Common myeloid progenitor, CD34-positive (primary cell): ENCODE results near the gene KBTBD8.

Experiments
- CTCF ChIA-PET: fragments of 350-600 bp; sonication (Branson Sonifier 250); formaldehyde crosslinking; loops from one replicate; lab custom pipeline; 2021; ENCODE audit warnings: antibody characterized with exemption; lab: Charles Lee
- POLR2A ChIA-PET: fragments of 350-600 bp; sonication (Branson Sonifier 250); formaldehyde crosslinking; loops from one replicate; lab custom pipeline; 2021; ENCODE audit warnings: antibody characterized with exemption; lab: Charles Lee
- DNase-seq, 3 donors: peaks; one replicate each; pipeline versions ENCODE4 v3.0.0 to v3.0.0-alpha.2; 2013
- H3K27ac ChIP-seq, 2 experiments: 1 replicate in 1 of 2; 2 replicates in 1 of 2; pipeline ENCODE4 v1.7.0; 2013; ENCODE audit warnings: inconsistent platforms in 2 of 2, low read length in 2 of 2, mild to moderate bottlenecking in 2 of 2, low read depth in 1 of 2, moderate library complexity in 1 of 2; ENCODE audit not compliant: severe bottlenecking in 2 of 2, insufficient read depth in 1 of 2, poor library complexity in 1 of 2
- H3K27me3 ChIP-seq, 5 experiments: replicated peaks in 2 of 5; 1 replicate in 3 of 5; 2 replicates in 2 of 5; pipeline versions ENCODE4 v1.6.1 to v1.7.0; 2013; ENCODE audit warnings: low read length in 4 of 5, mild to moderate bottlenecking in 2 of 5, moderate library complexity in 2 of 5, inconsistent platforms in 1 of 5; ENCODE audit not compliant: insufficient read depth in 5 of 5, control insufficient read depth in 4 of 5
- H3K36me3 ChIP-seq, 4 experiments: 1 replicate in 2 of 4; 2 replicates in 2 of 4; pipeline versions ENCODE4 v1.6.1 to v1.7.0; 2013; ENCODE audit warnings: low read length in 3 of 4, control low read depth in 1 of 4, mild to moderate bottlenecking in 1 of 4; ENCODE audit not compliant: control insufficient read depth in 4 of 4, insufficient read depth in 4 of 4
- H3K4me1 ChIP-seq, 4 experiments: 1 replicate in 3 of 4; 2 replicates in 1 of 4; pipeline versions ENCODE4 v1.6.1 to v1.7.1; 2013; ENCODE audit warnings: low read length in 3 of 4, mild to moderate bottlenecking in 3 of 4, control low read depth in 1 of 4, inconsistent platforms in 1 of 4, moderate library complexity in 1 of 4; ENCODE audit not compliant: control insufficient read depth in 4 of 4, insufficient read depth in 4 of 4; ENCODE audit errors: control extremely low read depth in 1 of 4
- H3K4me3 ChIP-seq, 7 experiments: 1 replicate in 4 of 7; 2 replicates in 3 of 7; pipeline versions ENCODE4 v1.5.1 to v1.7.0; 2013; ENCODE audit warnings: mild to moderate bottlenecking in 7 of 7, low read length in 6 of 7, moderate library complexity in 6 of 7, inconsistent platforms in 2 of 7, low read depth in 2 of 7, control low read depth in 1 of 7; ENCODE audit not compliant: insufficient read depth in 4 of 7, control insufficient read depth in 1 of 7; ENCODE audit errors: extremely low read depth in 1 of 7
- H3K9me3 ChIP-seq, 5 experiments: 1 replicate in 4 of 5; 2 replicates in 1 of 5; pipeline versions ENCODE4 v1.6.1 to v1.7.1; 2013; ENCODE audit warnings: low read length in 4 of 5, mild to moderate bottlenecking in 2 of 5, inconsistent platforms in 1 of 5, low read depth in 1 of 5, moderate library complexity in 1 of 5; ENCODE audit not compliant: control insufficient read depth in 4 of 5, insufficient read depth in 2 of 5; ENCODE audit errors: control extremely low read depth in 1 of 5
- WGBS: methylation state at CpG from one replicate; pipeline ENCODE4 v1.1.5; 2013; ENCODE audit not compliant: insufficient coverage; 5-methylcytosine and 5-hydroxymethylcytosine counted together

The KBTBD8 gene

DNA sequence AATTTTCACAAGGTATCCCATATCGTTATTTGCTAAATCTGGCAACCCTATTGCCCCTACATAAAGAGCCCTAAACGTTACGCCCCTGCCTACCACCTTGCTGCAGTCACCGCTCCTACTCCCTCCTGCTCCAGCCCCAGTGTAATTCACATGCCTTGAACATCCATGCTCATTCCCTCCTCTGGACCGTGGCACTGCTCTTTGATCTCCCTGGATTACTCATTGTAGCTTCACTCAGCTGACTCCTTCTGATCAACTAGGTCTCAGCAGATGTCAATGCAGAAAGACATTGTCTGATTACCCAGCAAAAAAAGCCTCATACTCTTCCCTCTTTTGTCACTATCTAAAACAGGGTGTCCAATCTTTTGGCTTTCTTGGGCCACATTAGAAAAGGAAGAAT lies 40.7 kb upstream of the KBTBD8 start:
- Histone ChIP-seq H3K27me3 (peaks cover 0 to 3% (median 0%) of the 10 kb centered on the region in 5 experiments), H3K4me1 (no peaks in the 10 kb centered on the region), H3K4me3 (no peak overlapping the region), H3K27ac (no peak overlapping the region), H3K9me3 (no peaks in the 10 kb centered on the region), H3K36me3 (no peaks in the 10 kb centered on the region)
- WGBS, result 91% methylated on average over 5 of the region's 5 CpGs
- ChIA-PET CTCF (no interaction called here), POLR2A (no interaction called here)
- DNase-seq, result no peak

DNA sequence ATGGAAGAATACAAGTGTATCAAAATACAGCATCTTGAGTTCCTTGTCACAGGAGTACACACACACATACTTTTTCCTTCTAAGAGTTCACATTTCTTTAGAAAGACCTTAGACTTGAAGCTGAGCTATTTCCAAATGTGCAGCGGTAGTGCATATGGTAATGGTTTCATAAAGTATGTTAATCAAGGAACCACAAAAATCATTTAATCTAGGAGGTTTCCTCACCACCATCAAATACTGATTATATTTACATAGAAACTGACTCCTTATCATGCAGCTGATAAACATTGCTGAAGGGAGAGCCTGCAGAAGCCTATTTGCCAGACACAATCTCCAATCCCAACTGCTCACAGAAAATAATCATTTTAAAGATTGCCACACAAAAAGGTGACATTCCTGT lies 40.0 kb upstream of the KBTBD8 start:
- no CpG with 5 or more reads among the region's 1 CpG for WGBS
- ChIA-PET CTCF (no interaction called here), POLR2A (no interaction called here)
- Histone ChIP-seq H3K36me3 (no peaks in the 10 kb centered on the region), H3K4me1 (no peaks in the 10 kb centered on the region), H3K4me3 (no peak overlapping the region), H3K27ac (no peak overlapping the region), H3K27me3 (peaks cover 0 to 5% (median 0%) of the 10 kb centered on the region in 5 experiments), H3K9me3 (no peaks in the 10 kb centered on the region)
- no peak for DNase-seq

GRCh38 chr3:66962664-66963063 lies 35.4 kb upstream of the KBTBD8 start:
- DNase-seq, result no peak
- WGBS, result 100% methylated on average over 2 of the region's 3 CpGs
- Histone ChIP-seq H3K36me3 (no peaks in the 10 kb centered on the region), H3K4me3 (no peak overlapping the region), H3K4me1 (no peaks in the 10 kb centered on the region), H3K27me3 (peaks cover 0 to 4% (median 0%) of the 10 kb centered on the region in 5 experiments), H3K27ac (no peak overlapping the region), H3K9me3 (no peaks in the 10 kb centered on the region)
- CTCF ChIA-PET, result no interaction called here
- POLR2A ChIA-PET, result no interaction called here

DNA sequence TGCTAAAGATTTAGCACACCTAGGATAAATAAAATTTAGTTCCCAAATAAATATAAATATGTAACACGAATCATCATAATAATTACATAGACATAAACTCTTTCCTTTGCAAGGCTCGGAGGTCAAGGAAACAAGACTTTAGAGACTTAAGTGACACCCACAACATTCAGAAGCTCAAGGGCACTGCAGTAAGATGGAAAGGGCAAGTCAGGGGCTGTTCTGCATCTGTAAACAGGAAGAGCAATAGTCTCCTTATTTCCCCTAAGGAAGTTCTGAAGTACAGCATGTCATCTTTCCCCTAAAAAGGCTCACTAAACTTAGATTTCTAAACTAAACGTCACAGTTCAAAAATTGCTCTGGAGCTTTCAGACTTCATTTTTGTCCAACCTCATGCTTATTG lies 26.9 kb upstream of the KBTBD8 start:
- peak in 1 of 3 donors; percentile 1 for DNase-seq
- no peaks in the 10 kb centered on the region for H3K36me3 ChIP-seq
- 100% methylated on average over 1 of the region's 3 CpGs for WGBS
- H3K9me3 ChIP-seq, result no peaks in the 10 kb centered on the region
- CTCF ChIA-PET, result interaction anchor here (0.7 to 5.6 kb wide), 11 partner anchors 18 to 1922 kb away, joined by 3 to 44 read pairs (median 10); no protein-coding TSS in a partner anchor
- POLR2A ChIA-PET, result no interaction called here
- peaks cover 3 to 12% (median 6%) of the 10 kb centered on the region in 4 experiments for H3K4me1 ChIP-seq
- no peak overlapping the region for H3K27ac ChIP-seq
- peaks cover 0 to 2% (median 0%) of the 10 kb centered on the region in 5 experiments for H3K27me3 ChIP-seq
- peak overlapping the region in 1 of 7 experiments; percentile 78 for H3K4me3 ChIP-seq

DNA sequence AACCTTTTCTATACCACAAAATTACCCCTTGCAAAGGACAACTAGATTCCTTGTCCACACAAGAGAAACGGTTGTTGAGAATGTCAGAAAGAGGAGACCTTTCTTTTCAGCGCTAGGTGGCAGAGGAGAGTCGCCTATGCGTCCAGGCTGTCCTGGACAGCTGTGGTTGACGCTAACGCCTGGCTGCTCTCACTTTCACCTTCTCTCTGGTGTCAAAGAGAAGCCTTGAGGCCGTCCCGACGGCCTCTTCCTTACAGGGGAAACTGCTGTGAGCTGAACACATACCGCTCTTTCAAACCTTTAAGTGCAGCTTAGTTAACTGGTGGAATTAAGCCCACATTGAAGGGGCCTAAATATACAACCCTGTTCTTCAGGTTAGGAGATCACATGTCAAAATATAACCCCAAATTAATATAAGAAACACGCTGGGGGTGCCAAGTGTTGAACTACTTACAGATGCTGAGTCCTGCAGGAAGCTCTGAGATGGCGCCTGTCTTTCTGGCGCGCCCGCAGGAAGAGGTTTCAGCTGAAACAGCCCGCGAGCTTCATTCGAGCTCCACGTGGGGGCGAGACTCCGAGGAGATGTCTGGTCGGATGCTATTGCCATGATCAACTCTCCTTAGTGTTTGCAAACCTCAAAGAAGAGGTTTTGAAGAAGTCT lies 26.1 kb upstream of the KBTBD8 start:
- H3K4me1 ChIP-seq, result peaks cover 3 to 12% (median 6%) of the 10 kb centered on the region in 4 experiments
- CTCF ChIA-PET, result interaction anchor here (0.6 to 5.6 kb wide), 19 partner anchors 9 to 1922 kb away, joined by 3 to 44 read pairs (median 4); partner anchors contain the start of gene KBTBD8
- POLR2A ChIA-PET, result interaction anchor here (0.8 kb wide), 1 partner anchor 10 kb away, joined by 4 read pairs; no protein-coding TSS in a partner anchor
- H3K36me3 ChIP-seq, result no peaks in the 10 kb centered on the region
- peak overlapping the region; percentile 26 to 78 (median 60) for H3K4me3 ChIP-seq
- H3K9me3 ChIP-seq, result no peaks in the 10 kb centered on the region
- peaks cover 0 to 2% (median 0%) of the 10 kb centered on the region in 5 experiments for H3K27me3 ChIP-seq
- peak overlapping the region in 1 of 2 experiments; percentile 19 for H3K27ac ChIP-seq
- 4% methylated on average over 22 of the region's 22 CpGs for WGBS
- DNase-seq, result peak; percentile 63 to 82 (median 79)

- Histone ChIP-seq H3K4me3 (no peak overlapping the region), H3K36me3 (no peaks in the 10 kb centered on the region), H3K4me1 (no peaks in the 10 kb centered on the region), H3K27me3 (peaks cover 0 to 2% (median 0%) of the 10 kb centered on the region in 5 experiments), H3K9me3 (no peaks in the 10 kb centered on the region), H3K27ac (no peak overlapping the region)
- ChIA-PET POLR2A (no interaction called here), CTCF (interaction anchor here (0.7 to 1.2 kb wide), 3 partner anchors 9 to 16 kb away, joined by 3 to 4 read pairs (median 3); no protein-coding TSS in a partner anchor)
- DNase-seq, result no peak
- WGBS, result 100% methylated on average over 1 of the region's 1 CpG
These were observed 17.3 kb upstream of the KBTBD8 start for GRCh38 chr3:66980791-66981190.

DNA sequence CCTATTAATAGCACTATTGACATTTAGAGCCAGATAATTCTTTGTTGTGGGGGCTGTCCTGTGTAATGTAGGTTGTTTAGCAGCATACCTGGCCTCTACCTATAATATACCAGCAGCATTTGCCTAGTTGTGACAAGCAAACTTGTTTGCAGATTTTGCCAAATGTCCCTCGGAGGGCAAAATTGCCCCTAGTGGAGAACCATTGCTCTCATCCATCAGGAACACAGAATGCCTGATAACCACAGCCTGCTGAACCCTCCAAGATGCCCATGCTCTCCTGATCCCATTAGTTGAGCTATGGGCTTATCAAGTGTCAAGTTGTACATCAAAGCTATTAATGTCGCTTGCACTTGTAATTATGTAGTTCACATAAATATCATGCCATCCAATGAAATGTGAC lies 15.0 kb upstream of the KBTBD8 start:
- 80% methylated on average over 1 of the region's 2 CpGs for WGBS
- Histone ChIP-seq H3K9me3 (no peaks in the 10 kb centered on the region), H3K4me1 (no peaks in the 10 kb centered on the region), H3K4me3 (no peak overlapping the region), H3K27ac (no peak overlapping the region), H3K36me3 (no peaks in the 10 kb centered on the region), H3K27me3 (peaks cover 0 to 2% (median 0%) of the 10 kb centered on the region in 5 experiments)
- no peak for DNase-seq
- POLR2A ChIA-PET, result interaction anchor here (1.0 kb wide), 1 partner anchor 11 kb away, joined by 4 read pairs; no protein-coding TSS in a partner anchor
- CTCF ChIA-PET, result interaction anchor here (0.7 to 1.0 kb wide), 2 partner anchors 9 to 15 kb away, joined by 3 to 5 read pairs; no protein-coding TSS in a partner anchor
